HepG2 (cell line): ENCODE data around the gene TEX19. TPM values are rescaled to one million over a fixed set of nuclear protein-coding genes. Genes with fewer than 3 reads are reported as not detected.

Source experiments
- EHMT2 ChIP-seq: fragments of 200-600 bp; sonication (generic); IDR thresholded peaks from 2 replicates; pipeline ENCODE4 v1.7.0; 2017; ENCODE audit warnings: antibody characterized with exemption, low read depth, low read length, borderline replicate concordance
- GATAD2A ChIP-seq: IDR thresholded peaks from 2 replicates; pipeline ENCODE4 v1.6.1; 2016
- HOXA3 ChIP-seq: sonication (generic); formaldehyde crosslinking; IDR thresholded peaks from 2 replicates; pipeline ENCODE4 v1.5.0; 2020; ENCODE audit warnings: missing genetic modification reagents
- HOXA7 ChIP-seq: sonication (generic); formaldehyde crosslinking; IDR thresholded peaks from 2 replicates; pipeline ENCODE4 v1.8.1; 2022; ENCODE audit warnings: mild to moderate bottlenecking, missing genetic modification reagents, moderate library complexity
- NFE2 ChIP-seq: sonication (generic); formaldehyde crosslinking; IDR thresholded peaks from 2 replicates; pipeline ENCODE4 v1.4.0; 2020; ENCODE audit warnings: missing genetic modification reagents
- POLR2A ChIP-seq, 2 experiments: IDR thresholded peaks; 2 replicates each; pipeline ENCODE4 v1.6.1; 2011; ENCODE audit warnings: low read depth in 2 of 2, low read length in 2 of 2, mild to moderate bottlenecking in 1 of 2, moderate library complexity in 1 of 2; ENCODE audit not compliant: insufficient read depth in 1 of 2
- RBFOX2 ChIP-seq: fragments of 200-400 bp; formaldehyde crosslinking; IDR thresholded peaks from 2 replicates; pipeline ENCODE4 v1.6.1; 2017; ENCODE audit warnings: low read depth, mild to moderate bottlenecking, low read length
- SATB2 ChIP-seq: sonication (generic); formaldehyde crosslinking; IDR thresholded peaks from 2 replicates; pipeline ENCODE4 v1.5.0; 2020; ENCODE audit warnings: missing genetic modification reagents
- TGIF2 ChIP-seq: IDR thresholded peaks from 2 replicates; pipeline ENCODE4 v1.6.1; 2016; ENCODE audit warnings: control low read depth, missing compliant biosample characterization
- TMF1 ChIP-seq: sonication (generic); formaldehyde crosslinking; IDR thresholded peaks from 2 replicates; pipeline ENCODE4 v1.8.1; 2022; ENCODE audit warnings: low read depth, missing genetic modification reagents
- U2AF1 ChIP-seq: fragments of 200-400 bp; formaldehyde crosslinking; optimal IDR thresholded peaks from 2 replicates; pipeline ENCODE3; 2017; ENCODE audit warnings: mild to moderate bottlenecking, low read depth, low read length
- ZMYM2 ChIP-seq: sonication (generic); formaldehyde crosslinking; IDR thresholded peaks from 2 replicates; pipeline ENCODE4 v1.8.0; 2022; ENCODE audit warnings: mild to moderate bottlenecking, missing genetic modification reagents
- ZMYM4 ChIP-seq: sonication (generic); formaldehyde crosslinking; IDR thresholded peaks from 2 replicates; pipeline ENCODE4 v1.8.1; 2023; ENCODE audit warnings: mild to moderate bottlenecking, missing genetic modification reagents
- ZNF430 ChIP-seq: sonication (generic); formaldehyde crosslinking; IDR thresholded peaks from 2 replicates; pipeline ENCODE4 v1.9.0; 2021; ENCODE audit warnings: mild to moderate bottlenecking, missing genetic modification reagents
- ZNF556 ChIP-seq: sonication (generic); formaldehyde crosslinking; IDR thresholded peaks from 2 replicates; pipeline ENCODE4 v1.4.0; 2020; ENCODE audit warnings: mild to moderate bottlenecking, missing genetic modification reagents, borderline replicate concordance
- ZNF747 ChIP-seq: sonication (generic); formaldehyde crosslinking; IDR thresholded peaks from 2 replicates; pipeline ENCODE4 v1.8.1; 2023; ENCODE audit warnings: missing genetic modification reagents, mild to moderate bottlenecking, borderline replicate concordance
- ZNF761 ChIP-seq: sonication (generic); formaldehyde crosslinking; conservative IDR thresholded peaks from 2 replicates; pipeline ENCODE4 v1.4.0; 2020; ENCODE audit warnings: mild to moderate bottlenecking, missing genetic modification reagents
- ZNF772 ChIP-seq: sonication (generic); formaldehyde crosslinking; IDR thresholded peaks from 2 replicates; pipeline ENCODE4 v1.5.0; 2020; ENCODE audit warnings: mild to moderate bottlenecking, missing genetic modification reagents
- ZSCAN12 ChIP-seq: sonication (generic); formaldehyde crosslinking; IDR thresholded peaks from 2 replicates; pipeline ENCODE4 v1.9.0; 2021; ENCODE audit warnings: mild to moderate bottlenecking, missing genetic modification reagents
- polyA plus RNA-seq, 8 experiments: library from polyadenylated mRNA; depleted of rRNA in 3 of 8; stranded (reverse) in 7 of 8; unstranded in 1 of 8; fragments of >200 nt; fragmentation: Illumina TruSeq in 4 of 8; extraction: Trizol in 4 of 8; gene quantifications; 2 replicates each; pipeline versions ENCODE4 v1.2.1 to v1.2.3, GENCODE V29; 2011 to 2016; ENCODE audit warnings: low read depth in 4 of 8, missing spikeins in 1 of 8, mixed read lengths in 1 of 8; ENCODE audit not compliant: insufficient read depth in 1 of 8
- total RNA-seq, 5 experiments: library from RNA; depleted of rRNA; stranded (reverse); fragments of >200 nt; fragmentation: Illumina TruSeq; extraction: Trizol; gene quantifications; 2 replicates each; pipeline ENCODE4 v1.2.3, GENCODE V29; 2016; ENCODE audit warnings: low read depth in 1 of 5
- TF ChIP-seq, protein P1 (sequence below): sonication (generic); formaldehyde crosslinking; IDR thresholded peaks from 2 replicates; pipeline ENCODE4 v1.5.1; 2020; ENCODE audit warnings: mild to moderate bottlenecking, missing genetic modification reagents, borderline replicate concordance
- TF ChIP-seq, protein P2 (sequence below): sonication (generic); formaldehyde crosslinking; IDR thresholded peaks from 2 replicates; pipeline ENCODE4 v1.4.0; 2020; ENCODE audit warnings: missing genetic modification reagents
- TF ChIP-seq, protein P3 (sequence below): sonication (generic); formaldehyde crosslinking; IDR thresholded peaks from 2 replicates; pipeline ENCODE4 v1.5.1; 2020; ENCODE audit warnings: mild to moderate bottlenecking, missing genetic modification reagents, moderate library complexity
- TF ChIP-seq, protein P4 (sequence below): sonication (generic); formaldehyde crosslinking; IDR thresholded peaks from 2 replicates; pipeline ENCODE4 v1.4.0; 2020; ENCODE audit warnings: missing genetic modification reagents

The TEX19 gene
- total and polyA plus RNA-seq, 2 of the 13 experiments (the other 11 are each of a cell fraction or from before 2014, with no cell fraction given): 1.3 to 6.0 TPM

DNA sequence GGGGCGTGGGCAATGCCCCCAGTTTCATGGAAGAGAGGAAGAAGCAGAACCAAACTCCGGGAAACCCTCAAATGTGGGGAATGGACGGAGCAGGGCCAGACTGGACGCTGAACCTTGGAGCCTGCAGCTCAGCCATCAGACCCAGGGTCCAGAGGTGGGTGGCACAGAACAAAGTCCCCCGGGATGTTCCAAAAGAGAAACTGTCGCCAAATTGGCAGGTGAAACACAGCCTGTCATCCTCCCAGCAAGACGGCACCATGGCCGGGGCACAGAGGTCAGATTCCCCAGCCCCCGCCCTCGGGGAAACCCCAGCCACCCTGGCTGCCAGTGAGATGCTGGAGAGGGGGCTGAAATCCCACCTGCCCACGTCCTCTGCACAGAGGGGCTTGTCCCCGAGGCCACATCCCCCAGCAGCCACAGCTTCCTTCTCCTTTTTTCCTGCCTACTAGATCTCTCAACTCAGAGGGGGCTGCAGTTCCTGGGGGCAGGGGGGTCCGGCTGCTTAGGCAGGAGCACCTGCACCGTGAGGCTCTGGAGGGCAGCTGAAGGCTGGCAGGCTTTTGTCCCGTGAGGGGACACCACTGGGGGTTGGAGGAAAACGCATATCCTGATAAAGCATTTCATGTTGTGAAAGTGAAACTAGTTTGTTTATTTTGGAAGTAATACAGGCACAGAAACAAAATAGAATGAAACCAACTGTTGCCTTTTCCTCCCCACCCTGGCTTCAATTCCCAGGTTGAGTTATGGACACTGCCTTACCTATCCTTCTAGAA is 24.2 kb upstream of the TEX19 start (continued):
- TF ChIP-seq, protein P1, sequence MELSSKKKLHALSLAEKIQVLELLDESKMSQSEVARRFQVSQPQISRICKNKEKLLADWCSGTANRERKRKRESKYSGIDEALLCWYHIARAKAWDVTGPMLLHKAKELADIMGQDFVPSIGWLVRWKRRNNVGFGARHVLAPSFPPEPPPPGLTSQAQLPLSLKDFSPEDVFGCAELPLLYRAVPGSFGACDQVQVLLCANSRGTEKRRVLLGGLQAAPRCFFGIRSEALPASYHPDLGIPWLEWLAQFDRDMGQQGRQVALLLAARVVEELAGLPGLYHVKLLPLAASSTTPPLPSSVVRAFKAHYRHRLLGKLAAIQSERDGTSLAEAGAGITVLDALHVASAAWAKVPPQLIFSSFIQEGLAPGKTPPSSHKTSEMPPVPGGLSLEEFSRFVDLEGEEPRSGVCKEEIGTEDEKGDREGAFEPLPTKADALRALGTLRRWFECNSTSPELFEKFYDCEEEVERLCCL (CRISPR knock-in tag): no peak
- TF ChIP-seq EHMT2 (no peak), ZMYM2 (CRISPR knock-in tag) (peak; percentile 40; the same call in 1 of the 2 replicates), ZNF761 (CRISPR knock-in tag) (peak; percentile 29; the same call in 1 of the 2 replicates), ZMYM4 (CRISPR knock-in tag) (no peak), HOXA3 (CRISPR knock-in tag) (peak; percentile 13; the same call in 1 of the 2 replicates), NFE2 (CRISPR knock-in tag) (no peak), SATB2 (CRISPR knock-in tag) (no peak), U2AF1 (peak; percentile 48), ZNF430 (CRISPR knock-in tag) (no peak), ZNF556 (CRISPR knock-in tag) (0 out of 2 replicates have a peak, but pooled peaks have one; percentile 16), POLR2A (IDR thresholded peaks at IDR 0.05; ENCODE audit: insufficient read depth in 1 of 2, low read depth in 2 of 2, low read length in 2 of 2) (0 out of 4 replicates have a peak, but pooled peaks of 1 of the 2 experiments have one; percentile 22), RBFOX2 (no peak), ZNF747 (no peak), GATAD2A (CRISPR knock-in tag) (0 out of 2 replicates have a peak, but pooled peaks have one; percentile 9), TMF1 (CRISPR knock-in tag) (no peak), HOXA7 (CRISPR knock-in tag) (no peak), TGIF2 (CRISPR knock-in tag) (0 out of 2 replicates have a peak, but pooled peaks have one; percentile 9), ZNF772 (CRISPR knock-in tag) (peak; percentile 17; the same call in 1 of the 2 replicates), ZSCAN12 (CRISPR knock-in tag) (no peak)
- TF ChIP-seq, protein P2, sequence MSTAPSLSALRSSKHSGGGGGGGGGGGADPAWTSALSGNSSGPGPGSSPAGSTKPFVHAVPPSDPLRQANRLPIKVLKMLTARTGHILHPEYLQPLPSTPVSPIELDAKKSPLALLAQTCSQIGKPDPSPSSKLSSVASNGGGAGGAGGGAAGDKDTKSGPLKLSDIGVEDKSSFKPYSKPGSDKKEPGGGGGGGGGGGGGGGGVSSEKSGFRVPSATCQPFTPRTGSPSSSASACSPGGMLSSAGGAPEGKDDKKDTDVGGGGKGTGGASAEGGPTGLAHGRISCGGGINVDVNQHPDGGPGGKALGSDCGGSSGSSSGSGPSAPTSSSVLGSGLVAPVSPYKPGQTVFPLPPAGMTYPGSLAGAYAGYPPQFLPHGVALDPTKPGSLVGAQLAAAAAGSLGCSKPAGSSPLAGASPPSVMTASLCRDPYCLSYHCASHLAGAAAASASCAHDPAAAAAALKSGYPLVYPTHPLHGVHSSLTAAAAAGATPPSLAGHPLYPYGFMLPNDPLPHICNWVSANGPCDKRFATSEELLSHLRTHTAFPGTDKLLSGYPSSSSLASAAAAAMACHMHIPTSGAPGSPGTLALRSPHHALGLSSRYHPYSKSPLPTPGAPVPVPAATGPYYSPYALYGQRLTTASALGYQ (CRISPR knock-in tag): no peak
- TF ChIP-seq, protein P3, sequence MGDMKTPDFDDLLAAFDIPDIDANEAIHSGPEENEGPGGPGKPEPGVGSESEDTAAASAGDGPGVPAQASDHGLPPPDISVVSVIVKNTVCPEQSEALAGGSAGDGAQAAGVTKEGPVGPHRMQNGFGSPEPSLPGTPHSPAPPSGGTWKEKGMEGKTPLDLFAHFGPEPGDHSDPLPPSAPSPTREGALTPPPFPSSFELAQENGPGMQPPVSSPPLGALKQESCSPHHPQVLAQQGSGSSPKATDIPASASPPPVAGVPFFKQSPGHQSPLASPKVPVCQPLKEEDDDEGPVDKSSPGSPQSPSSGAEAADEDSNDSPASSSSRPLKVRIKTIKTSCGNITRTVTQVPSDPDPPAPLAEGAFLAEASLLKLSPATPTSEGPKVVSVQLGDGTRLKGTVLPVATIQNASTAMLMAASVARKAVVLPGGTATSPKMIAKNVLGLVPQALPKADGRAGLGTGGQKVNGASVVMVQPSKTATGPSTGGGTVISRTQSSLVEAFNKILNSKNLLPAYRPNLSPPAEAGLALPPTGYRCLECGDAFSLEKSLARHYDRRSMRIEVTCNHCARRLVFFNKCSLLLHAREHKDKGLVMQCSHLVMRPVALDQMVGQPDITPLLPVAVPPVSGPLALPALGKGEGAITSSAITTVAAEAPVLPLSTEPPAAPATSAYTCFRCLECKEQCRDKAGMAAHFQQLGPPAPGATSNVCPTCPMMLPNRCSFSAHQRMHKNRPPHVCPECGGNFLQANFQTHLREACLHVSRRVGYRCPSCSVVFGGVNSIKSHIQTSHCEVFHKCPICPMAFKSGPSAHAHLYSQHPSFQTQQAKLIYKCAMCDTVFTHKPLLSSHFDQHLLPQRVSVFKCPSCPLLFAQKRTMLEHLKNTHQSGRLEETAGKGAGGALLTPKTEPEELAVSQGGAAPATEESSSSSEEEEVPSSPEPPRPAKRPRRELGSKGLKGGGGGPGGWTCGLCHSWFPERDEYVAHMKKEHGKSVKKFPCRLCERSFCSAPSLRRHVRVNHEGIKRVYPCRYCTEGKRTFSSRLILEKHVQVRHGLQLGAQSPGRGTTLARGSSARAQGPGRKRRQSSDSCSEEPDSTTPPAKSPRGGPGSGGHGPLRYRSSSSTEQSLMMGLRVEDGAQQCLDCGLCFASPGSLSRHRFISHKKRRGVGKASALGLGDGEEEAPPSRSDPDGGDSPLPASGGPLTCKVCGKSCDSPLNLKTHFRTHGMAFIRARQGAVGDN (CRISPR knock-in tag): peak; percentile 59
- TF ChIP-seq, protein P4, sequence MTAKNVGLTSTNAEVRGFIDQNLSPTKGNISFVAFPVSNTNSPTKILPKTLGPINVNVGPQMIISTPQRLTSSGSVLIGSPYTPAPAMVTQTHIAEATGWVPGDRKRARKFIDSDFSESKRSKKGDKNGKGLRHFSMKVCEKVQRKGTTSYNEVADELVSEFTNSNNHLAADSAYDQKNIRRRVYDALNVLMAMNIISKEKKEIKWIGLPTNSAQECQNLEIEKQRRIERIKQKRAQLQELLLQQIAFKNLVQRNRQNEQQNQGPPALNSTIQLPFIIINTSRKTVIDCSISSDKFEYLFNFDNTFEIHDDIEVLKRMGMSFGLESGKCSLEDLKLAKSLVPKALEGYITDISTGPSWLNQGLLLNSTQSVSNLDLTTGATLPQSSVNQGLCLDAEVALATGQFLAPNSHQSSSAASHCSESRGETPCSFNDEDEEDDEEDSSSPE (CRISPR knock-in tag): no peak
